Loucy (cell line): Measurements from ENCODE around the gene NUP205.

Source experiments
- EZH2phosphoT487 ChIP-seq: fragments of 200-600 bp; IDR thresholded peaks from 2 replicates; pipeline ENCODE4 v1.6.1; 2018; ENCODE audit warnings: antibody characterized with exemption, mild to moderate bottlenecking, moderate library complexity, borderline replicate concordance
- TF ChIP-seq, protein P1 (sequence below): fragments of 200-600 bp; sonication (generic); conservative IDR thresholded peaks from 2 replicates; pipeline ENCODE4 v1.5.1; 2014; ENCODE audit warnings: mild to moderate bottlenecking, antibody characterized with exemption, low read length

DNA sequence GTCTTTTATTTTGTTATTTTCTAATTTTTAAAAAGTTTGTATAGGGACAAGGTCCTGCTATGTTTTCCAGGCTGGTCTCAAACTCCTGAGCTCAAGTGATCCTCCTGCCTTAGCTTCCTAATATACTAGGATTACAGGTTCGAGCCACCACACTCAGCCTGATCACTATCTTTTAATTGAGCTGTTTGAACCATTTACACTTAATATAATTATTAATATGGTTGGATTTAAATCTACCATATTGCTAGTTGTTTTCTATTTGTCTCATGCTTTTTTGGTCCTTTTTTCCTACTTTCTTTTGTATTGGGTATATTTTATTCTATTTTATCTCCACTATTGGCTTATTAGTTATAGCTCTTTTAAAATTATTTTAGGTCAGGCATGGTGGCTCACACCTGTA, 34.6 kb upstream of the NUP205 start:
- TF ChIP-seq, protein P1, sequence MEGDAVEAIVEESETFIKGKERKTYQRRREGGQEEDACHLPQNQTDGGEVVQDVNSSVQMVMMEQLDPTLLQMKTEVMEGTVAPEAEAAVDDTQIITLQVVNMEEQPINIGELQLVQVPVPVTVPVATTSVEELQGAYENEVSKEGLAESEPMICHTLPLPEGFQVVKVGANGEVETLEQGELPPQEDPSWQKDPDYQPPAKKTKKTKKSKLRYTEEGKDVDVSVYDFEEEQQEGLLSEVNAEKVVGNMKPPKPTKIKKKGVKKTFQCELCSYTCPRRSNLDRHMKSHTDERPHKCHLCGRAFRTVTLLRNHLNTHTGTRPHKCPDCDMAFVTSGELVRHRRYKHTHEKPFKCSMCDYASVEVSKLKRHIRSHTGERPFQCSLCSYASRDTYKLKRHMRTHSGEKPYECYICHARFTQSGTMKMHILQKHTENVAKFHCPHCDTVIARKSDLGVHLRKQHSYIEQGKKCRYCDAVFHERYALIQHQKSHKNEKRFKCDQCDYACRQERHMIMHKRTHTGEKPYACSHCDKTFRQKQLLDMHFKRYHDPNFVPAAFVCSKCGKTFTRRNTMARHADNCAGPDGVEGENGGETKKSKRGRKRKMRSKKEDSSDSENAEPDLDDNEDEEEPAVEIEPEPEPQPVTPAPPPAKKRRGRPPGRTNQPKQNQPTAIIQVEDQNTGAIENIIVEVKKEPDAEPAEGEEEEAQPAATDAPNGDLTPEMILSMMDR: no peak
- TF ChIP-seq EZH2phosphoT487: no peak
